HepG2 (cell line): Measurements from ENCODE around the gene DUS1L. TPM values are rescaled to one million over a fixed set of nuclear protein-coding genes. Genes with fewer than 3 reads are reported as not detected.

ENCODE experiments used
- CBX1 ChIP-seq: IDR thresholded peaks from one replicate; pipeline ENCODE4 v1.6.1; 2016; ENCODE audit warnings: antibody characterized with exemption, low read depth
- ELF4 ChIP-seq: sonication (generic); formaldehyde crosslinking; IDR thresholded peaks from 2 replicates; pipeline ENCODE4 v1.5.0; 2020; ENCODE audit warnings: missing genetic modification reagents, mild to moderate bottlenecking, moderate library complexity, borderline replicate concordance
- HES4 ChIP-seq: sonication (generic); formaldehyde crosslinking; IDR thresholded peaks from 2 replicates; pipeline ENCODE4 v1.9.0; 2021; ENCODE audit warnings: mild to moderate bottlenecking, missing genetic modification reagents, borderline replicate concordance
- IRX3 ChIP-seq: sonication (generic); formaldehyde crosslinking; IDR thresholded peaks from 2 replicates; pipeline ENCODE4 v1.8.1; 2023; ENCODE audit warnings: mild to moderate bottlenecking, low read depth, missing genetic modification reagents, borderline replicate concordance
- RFXANK ChIP-seq: IDR thresholded peaks from 2 replicates; pipeline ENCODE4 v1.6.1; 2016
- SP2 ChIP-seq: sonication (generic); formaldehyde crosslinking; IDR thresholded peaks from 2 replicates; pipeline ENCODE4 v1.5.1; 2020; ENCODE audit warnings: mild to moderate bottlenecking, missing genetic modification reagents
- SRY ChIP-seq: sonication (generic); formaldehyde crosslinking; IDR thresholded peaks from 2 replicates; pipeline ENCODE4 v1.8.0; 2022; ENCODE audit warnings: mild to moderate bottlenecking, missing genetic modification reagents
- TMF1 ChIP-seq: sonication (generic); formaldehyde crosslinking; IDR thresholded peaks from 2 replicates; pipeline ENCODE4 v1.8.1; 2022; ENCODE audit warnings: low read depth, missing genetic modification reagents
- ZFY ChIP-seq: sonication (generic); formaldehyde crosslinking; IDR thresholded peaks from 2 replicates; pipeline ENCODE4 v1.4.0; 2020; ENCODE audit warnings: missing genetic modification reagents
- ZNF543 ChIP-seq: sonication (generic); formaldehyde crosslinking; IDR thresholded peaks from 2 replicates; pipeline ENCODE4 v1.4.0; 2020; ENCODE audit warnings: mild to moderate bottlenecking, missing genetic modification reagents
- ZNF570 ChIP-seq: sonication (generic); formaldehyde crosslinking; IDR thresholded peaks from 2 replicates; pipeline ENCODE4 v1.4.0; 2020; ENCODE audit warnings: mild to moderate bottlenecking, missing genetic modification reagents, borderline replicate concordance
- ZNF766 ChIP-seq: sonication (generic); formaldehyde crosslinking; IDR thresholded peaks from 2 replicates; pipeline ENCODE4 v1.5.0; 2020; ENCODE audit warnings: missing genetic modification reagents, borderline replicate concordance
- polyA plus RNA-seq, 8 experiments: library from polyadenylated mRNA; depleted of rRNA in 3 of 8; stranded (reverse) in 7 of 8; unstranded in 1 of 8; fragments of >200 nt; fragmentation: Illumina TruSeq in 4 of 8; extraction: Trizol in 4 of 8; gene quantifications; 2 replicates each; pipeline versions ENCODE4 v1.2.1 to v1.2.3, GENCODE V29; 2011 to 2016; ENCODE audit warnings: low read depth in 4 of 8, missing spikeins in 1 of 8, mixed read lengths in 1 of 8; ENCODE audit not compliant: insufficient read depth in 1 of 8
- total RNA-seq, 5 experiments: library from RNA; depleted of rRNA; stranded (reverse); fragments of >200 nt; fragmentation: Illumina TruSeq; extraction: Trizol; gene quantifications; 2 replicates each; pipeline ENCODE4 v1.2.3, GENCODE V29; 2016; ENCODE audit warnings: low read depth in 1 of 5
- TF ChIP-seq, protein P1 (sequence below): sonication (generic); formaldehyde crosslinking; IDR thresholded peaks from 2 replicates; pipeline ENCODE4 v1.5.0; 2020; ENCODE audit warnings: mild to moderate bottlenecking, missing genetic modification reagents
- TF ChIP-seq, protein P2 (sequence below): sonication (generic); formaldehyde crosslinking; IDR thresholded peaks from 2 replicates; pipeline ENCODE4 v1.4.0; 2020; ENCODE audit warnings: mild to moderate bottlenecking, missing genetic modification reagents
- TF ChIP-seq, protein P3 (sequence below): sonication (generic); formaldehyde crosslinking; IDR thresholded peaks from 2 replicates; pipeline ENCODE4 v1.5.1; 2020; ENCODE audit warnings: mild to moderate bottlenecking, moderate library complexity, missing genetic modification reagents
- TF ChIP-seq, protein P4 (sequence below): sonication (generic); formaldehyde crosslinking; IDR thresholded peaks from 2 replicates; pipeline ENCODE4 v1.4.0; 2020; ENCODE audit warnings: mild to moderate bottlenecking, missing genetic modification reagents
- TF ChIP-seq, protein P5 (sequence below): sonication (generic); formaldehyde crosslinking; IDR thresholded peaks from 2 replicates; pipeline ENCODE4 v1.5.0; 2020; ENCODE audit warnings: missing genetic modification reagents
- TF ChIP-seq, protein P6 (sequence below): sonication (generic); formaldehyde crosslinking; IDR thresholded peaks from 2 replicates; pipeline ENCODE4 v1.4.0; 2020; ENCODE audit warnings: mild to moderate bottlenecking, missing genetic modification reagents

DUS1L gene
- total and polyA plus RNA-seq, 2 of the 13 experiments (the other 11 are each of a cell fraction or from before 2014, with no cell fraction given) = 81.0 to 109 TPM

DNA sequence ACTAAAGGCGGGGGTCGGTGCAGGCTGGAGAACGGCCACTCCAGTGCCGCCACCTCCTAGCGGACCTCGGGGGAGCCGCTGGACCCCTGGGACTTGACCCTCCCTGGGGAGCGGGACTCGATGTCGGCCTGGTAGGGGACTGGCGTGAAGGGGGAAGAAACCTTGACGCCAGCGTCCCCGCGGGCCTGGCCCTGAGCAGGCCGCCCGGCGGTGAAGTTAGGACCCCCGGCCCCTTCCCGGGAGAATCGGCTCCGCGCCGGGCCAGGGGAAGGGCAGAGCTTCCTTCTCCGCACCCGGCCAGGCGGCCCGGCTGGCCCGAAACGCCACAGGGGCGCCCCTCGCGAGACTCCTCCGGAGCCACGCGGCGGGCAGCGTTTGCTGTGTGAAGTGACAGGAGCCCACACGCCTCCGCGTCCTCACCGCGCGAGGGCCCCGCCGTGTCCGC lies 389 bp downstream of the DUS1L start (continued):
- TF ChIP-seq, protein P1, sequence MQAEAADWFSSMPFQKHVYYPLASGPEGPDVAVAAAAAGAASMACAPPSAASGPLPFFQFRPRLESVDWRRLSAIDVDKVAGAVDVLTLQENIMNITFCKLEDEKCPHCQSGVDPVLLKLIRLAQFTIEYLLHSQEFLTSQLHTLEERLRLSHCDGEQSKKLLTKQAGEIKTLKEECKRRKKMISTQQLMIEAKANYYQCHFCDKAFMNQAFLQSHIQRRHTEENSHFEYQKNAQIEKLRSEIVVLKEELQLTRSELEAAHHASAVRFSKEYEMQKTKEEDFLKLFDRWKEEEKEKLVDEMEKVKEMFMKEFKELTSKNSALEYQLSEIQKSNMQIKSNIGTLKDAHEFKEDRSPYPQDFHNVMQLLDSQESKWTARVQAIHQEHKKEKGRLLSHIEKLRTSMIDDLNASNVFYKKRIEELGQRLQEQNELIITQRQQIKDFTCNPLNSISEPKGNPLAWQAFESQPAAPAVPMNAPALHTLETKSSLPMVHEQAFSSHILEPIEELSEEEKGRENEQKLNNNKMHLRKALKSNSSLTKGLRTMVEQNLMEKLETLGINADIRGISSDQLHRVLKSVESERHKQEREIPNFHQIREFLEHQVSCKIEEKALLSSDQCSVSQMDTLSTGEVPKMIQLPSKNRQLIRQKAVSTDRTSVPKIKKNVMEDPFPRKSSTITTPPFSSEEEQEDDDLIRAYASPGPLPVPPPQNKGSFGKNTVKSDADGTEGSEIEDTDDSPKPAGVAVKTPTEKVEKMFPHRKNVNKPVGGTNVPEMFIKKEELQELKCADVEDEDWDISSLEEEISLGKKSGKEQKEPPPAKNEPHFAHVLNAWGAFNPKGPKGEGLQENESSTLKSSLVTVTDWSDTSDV (CRISPR knock-in tag) = 0 out of 2 replicates have a peak, but pooled peaks have one; percentile 14
- TF ChIP-seq ZNF570 (CRISPR knock-in tag) = no peak
- 0 out of 2 replicates have a peak, but pooled peaks have one; percentile 2 for TF ChIP-seq SRY
- TF ChIP-seq TMF1 (CRISPR knock-in tag) = no peak
- TF ChIP-seq, protein P2, sequence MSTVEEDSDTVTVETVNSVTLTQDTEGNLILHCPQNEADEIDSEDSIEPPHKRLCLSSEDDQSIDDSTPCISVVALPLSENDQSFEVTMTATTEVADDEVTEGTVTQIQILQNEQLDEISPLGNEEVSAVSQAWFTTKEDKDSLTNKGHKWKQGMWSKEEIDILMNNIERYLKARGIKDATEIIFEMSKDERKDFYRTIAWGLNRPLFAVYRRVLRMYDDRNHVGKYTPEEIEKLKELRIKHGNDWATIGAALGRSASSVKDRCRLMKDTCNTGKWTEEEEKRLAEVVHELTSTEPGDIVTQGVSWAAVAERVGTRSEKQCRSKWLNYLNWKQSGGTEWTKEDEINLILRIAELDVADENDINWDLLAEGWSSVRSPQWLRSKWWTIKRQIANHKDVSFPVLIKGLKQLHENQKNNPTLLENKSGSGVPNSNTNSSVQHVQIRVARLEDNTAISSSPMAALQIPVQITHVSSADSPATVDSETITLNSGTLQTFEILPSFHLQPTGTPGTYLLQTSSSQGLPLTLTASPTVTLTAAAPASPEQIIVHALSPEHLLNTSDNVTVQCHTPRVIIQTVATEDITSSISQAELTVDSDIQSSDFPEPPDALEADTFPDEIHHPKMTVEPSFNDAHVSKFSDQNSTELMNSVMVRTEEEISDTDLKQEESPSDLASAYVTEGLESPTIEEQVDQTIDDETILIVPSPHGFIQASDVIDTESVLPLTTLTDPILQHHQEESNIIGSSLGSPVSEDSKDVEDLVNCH = no peak
- no peak; the same call in 1 of the 2 replicates for TF ChIP-seq HES4
- 0 out of 2 replicates have a peak, but pooled peaks have one; percentile 16 for TF ChIP-seq RFXANK (CRISPR knock-in tag)
- TF ChIP-seq, protein P3, sequence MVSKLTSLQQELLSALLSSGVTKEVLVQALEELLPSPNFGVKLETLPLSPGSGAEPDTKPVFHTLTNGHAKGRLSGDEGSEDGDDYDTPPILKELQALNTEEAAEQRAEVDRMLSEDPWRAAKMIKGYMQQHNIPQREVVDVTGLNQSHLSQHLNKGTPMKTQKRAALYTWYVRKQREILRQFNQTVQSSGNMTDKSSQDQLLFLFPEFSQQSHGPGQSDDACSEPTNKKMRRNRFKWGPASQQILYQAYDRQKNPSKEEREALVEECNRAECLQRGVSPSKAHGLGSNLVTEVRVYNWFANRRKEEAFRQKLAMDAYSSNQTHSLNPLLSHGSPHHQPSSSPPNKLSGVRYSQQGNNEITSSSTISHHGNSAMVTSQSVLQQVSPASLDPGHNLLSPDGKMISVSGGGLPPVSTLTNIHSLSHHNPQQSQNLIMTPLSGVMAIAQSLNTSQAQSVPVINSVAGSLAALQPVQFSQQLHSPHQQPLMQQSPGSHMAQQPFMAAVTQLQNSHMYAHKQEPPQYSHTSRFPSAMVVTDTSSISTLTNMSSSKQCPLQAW (CRISPR knock-in tag) = no peak
- TF ChIP-seq, protein P4, sequence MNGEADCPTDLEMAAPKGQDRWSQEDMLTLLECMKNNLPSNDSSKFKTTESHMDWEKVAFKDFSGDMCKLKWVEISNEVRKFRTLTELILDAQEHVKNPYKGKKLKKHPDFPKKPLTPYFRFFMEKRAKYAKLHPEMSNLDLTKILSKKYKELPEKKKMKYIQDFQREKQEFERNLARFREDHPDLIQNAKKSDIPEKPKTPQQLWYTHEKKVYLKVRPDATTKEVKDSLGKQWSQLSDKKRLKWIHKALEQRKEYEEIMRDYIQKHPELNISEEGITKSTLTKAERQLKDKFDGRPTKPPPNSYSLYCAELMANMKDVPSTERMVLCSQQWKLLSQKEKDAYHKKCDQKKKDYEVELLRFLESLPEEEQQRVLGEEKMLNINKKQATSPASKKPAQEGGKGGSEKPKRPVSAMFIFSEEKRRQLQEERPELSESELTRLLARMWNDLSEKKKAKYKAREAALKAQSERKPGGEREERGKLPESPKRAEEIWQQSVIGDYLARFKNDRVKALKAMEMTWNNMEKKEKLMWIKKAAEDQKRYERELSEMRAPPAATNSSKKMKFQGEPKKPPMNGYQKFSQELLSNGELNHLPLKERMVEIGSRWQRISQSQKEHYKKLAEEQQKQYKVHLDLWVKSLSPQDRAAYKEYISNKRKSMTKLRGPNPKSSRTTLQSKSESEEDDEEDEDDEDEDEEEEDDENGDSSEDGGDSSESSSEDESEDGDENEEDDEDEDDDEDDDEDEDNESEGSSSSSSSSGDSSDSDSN (CRISPR knock-in tag) = no peak
- TF ChIP-seq, protein P5, sequence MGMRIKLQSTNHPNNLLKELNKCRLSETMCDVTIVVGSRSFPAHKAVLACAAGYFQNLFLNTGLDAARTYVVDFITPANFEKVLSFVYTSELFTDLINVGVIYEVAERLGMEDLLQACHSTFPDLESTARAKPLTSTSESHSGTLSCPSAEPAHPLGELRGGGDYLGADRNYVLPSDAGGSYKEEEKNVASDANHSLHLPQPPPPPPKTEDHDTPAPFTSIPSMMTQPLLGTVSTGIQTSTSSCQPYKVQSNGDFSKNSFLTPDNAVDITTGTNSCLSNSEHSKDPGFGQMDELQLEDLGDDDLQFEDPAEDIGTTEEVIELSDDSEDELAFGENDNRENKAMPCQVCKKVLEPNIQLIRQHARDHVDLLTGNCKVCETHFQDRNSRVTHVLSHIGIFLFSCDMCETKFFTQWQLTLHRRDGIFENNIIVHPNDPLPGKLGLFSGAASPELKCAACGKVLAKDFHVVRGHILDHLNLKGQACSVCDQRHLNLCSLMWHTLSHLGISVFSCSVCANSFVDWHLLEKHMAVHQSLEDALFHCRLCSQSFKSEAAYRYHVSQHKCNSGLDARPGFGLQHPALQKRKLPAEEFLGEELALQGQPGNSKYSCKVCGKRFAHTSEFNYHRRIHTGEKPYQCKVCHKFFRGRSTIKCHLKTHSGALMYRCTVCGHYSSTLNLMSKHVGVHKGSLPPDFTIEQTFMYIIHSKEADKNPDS = no peak
- no peak; the same call in 1 of the 2 replicates for TF ChIP-seq ZFY (CRISPR knock-in tag)
- no peak for TF ChIP-seq ZNF766 (CRISPR knock-in tag)
- no peak for TF ChIP-seq ZNF543
- TF ChIP-seq ELF4 (CRISPR knock-in tag) = no peak
- TF ChIP-seq CBX1 = no peak
- TF ChIP-seq SP2 = no peak
- TF ChIP-seq IRX3 = no peak
- TF ChIP-seq, protein P6, sequence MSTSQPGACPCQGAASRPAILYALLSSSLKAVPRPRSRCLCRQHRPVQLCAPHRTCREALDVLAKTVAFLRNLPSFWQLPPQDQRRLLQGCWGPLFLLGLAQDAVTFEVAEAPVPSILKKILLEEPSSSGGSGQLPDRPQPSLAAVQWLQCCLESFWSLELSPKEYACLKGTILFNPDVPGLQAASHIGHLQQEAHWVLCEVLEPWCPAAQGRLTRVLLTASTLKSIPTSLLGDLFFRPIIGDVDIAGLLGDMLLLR = 0 out of 2 replicates have a peak, but pooled peaks have one; percentile 5
